Heart left ventricle (tissue), 13 donors: ENCODE results near the gene FAAH.

Experiments
- CTCF ChIP-seq, 12 donors: fragments of 200-600 bp; sonication (generic) in 4 of 12; IDR thresholded peaks; one replicate each; pipeline versions ENCODE4 v1.5.0 to v1.8.0; 2018 to 2022; ENCODE audit warnings: antibody characterized with exemption in 12 of 12, mild to moderate bottlenecking in 5 of 12
- POLR2A ChIP-seq, 2 donors: fragments of 450-650 bp; IDR thresholded peaks; one replicate each; pipeline ENCODE4 v1.6.1; 2017; ENCODE audit warnings: antibody characterized with exemption in 2 of 2, mild to moderate bottlenecking in 2 of 2, moderate library complexity in 2 of 2
- donor health status: ischemic (EF 13 %, LVEDD 7.1; RV severe dilation, severe dysfunction).
- donor health status: DM: no; HTN: yes; CAD: no.
- donor health status: DM: no; HTN: no; CAD: no.
- donor health status: ischemic (EF 25% LVEDD 6.9; RV normal size, moderate dysfunction).
- donor health status: ischemic (EF 25% LVEDD 5.7; RV mildly dilated, moderate dysfunction).
- donor health status: ischemic (EF 35%, LVEDD 5.7; RV mildly dilated, moderate dysfunction).
- donor health status: nonischemic (EF 11% LVEDD 7.7; RV severe dilation, severe dysfunction).
- donor health status: DM: yes; HTN: yes; CAD: no.
- donor health status: PGD.
- donor health status: ischemic (EF 29% LVEDD 5.4; RV normal size, mild dysfunction).
- donor health status: nonischemic (EF 23%, LVEDD 6.1; RV moderate dilation, normal function).

GRCh38 chr1:46421739-46422138 lies 27.6 kb downstream of the FAAH start:
- TF ChIP-seq POLR2A (IDR thresholded peaks at IDR 0.05) = no peak
- no peak for TF ChIP-seq CTCF (IDR thresholded peaks at IDR 0.05)
